Measurements from ENCODE around the gene SLC2A11. TPM values are rescaled to one million over a fixed set of nuclear protein-coding genes. Genes with fewer than 3 reads are reported as not detected.
"Not testable (repeated sequence)": the region's sequence is repeated elsewhere in the genome, so short reads cannot be mapped to it uniquely, and the experiment has no call there.

Gene SLC2A11
- total RNA-seq, 2 donors from 2014 or later, result 6.8 to 12.5 TPM

- H3K4me1 Mint-ChIP-seq (ENCODE audit: low read depth in 2 of 2), result peaks cover 18 to 23% of the 10 kb centered on the region in 2 donors
- peaks cover under 1% of the 10 kb centered on the region for H3K36me3 Mint-ChIP-seq
- H3K9me3 Mint-ChIP-seq, result no peaks in the 10 kb centered on the region
- DNase-seq (ENCODE audit: low spot score), result peak; percentile 97
- H3K4me3 Mint-ChIP-seq, result peak within 1 kb of the TSS; percentile 84
- H3K27ac Mint-ChIP-seq, result peak within 1 kb of the TSS; percentile 92 to 97
- ATAC-seq, result peak; percentile 92 to 95
- no peaks in the 10 kb centered on the region for H3K27me3 Mint-ChIP-seq
Measured at GRCh38 chr22:23893945-23894709, 36.5 kb downstream of the SLC2A11 start, which contains the start of gene MIF. Gene MIF, plus strand, starts transcription at chr22:23894383. Its CDS starts 92 bp downstream, at chr22:23894475.

DNA sequence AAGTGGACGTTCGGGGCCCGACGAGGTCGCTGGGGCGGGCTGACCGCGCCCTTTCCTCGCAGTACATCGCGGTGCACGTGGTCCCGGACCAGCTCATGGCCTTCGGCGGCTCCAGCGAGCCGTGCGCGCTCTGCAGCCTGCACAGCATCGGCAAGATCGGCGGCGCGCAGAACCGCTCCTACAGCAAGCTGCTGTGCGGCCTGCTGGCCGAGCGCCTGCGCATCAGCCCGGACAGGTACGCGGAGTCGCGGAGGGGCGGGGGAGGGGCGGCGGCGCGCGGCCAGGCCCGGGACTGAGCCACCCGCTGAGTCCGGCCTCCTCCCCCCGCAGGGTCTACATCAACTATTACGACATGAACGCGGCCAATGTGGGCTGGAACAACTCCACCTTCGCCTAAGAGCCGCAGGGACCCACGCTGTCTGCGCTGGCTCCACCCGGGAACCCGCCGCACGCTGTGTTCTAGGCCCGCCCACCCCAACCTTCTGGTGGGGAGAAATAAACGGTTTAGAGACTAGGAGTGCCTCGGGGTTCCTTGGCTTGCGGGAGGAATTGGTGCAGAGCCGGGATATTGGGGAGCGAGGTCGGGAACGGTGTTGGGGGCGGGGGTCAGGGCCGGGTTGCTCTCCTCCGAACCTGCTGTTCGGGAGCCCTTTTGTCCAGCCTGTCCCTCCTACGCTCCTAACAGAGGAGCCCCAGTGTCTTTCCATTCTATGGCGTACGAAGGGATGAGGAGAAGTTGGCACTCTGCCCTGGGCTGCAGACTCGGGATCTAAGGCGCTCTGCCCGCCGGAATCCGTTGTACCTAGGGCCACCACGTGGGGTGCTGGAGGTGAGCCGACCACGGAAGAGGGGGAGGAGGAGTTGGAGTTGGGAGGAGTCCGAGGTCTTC is 37.3 kb downstream of the SLC2A11 start:
- Mint-ChIP-seq H3K27me3 (no peaks in the 10 kb centered on the region), H3K9me3 (no peaks in the 10 kb centered on the region), H3K4me3 (peak overlapping the region; percentile 84), H3K36me3 (peaks cover 7% of the 10 kb centered on the region), H3K27ac (peak overlapping the region; percentile 92 to 97), H3K4me1 (ENCODE audit: low read depth in 2 of 2) (peaks cover 18 to 27% of the 10 kb centered on the region in 2 donors)
- DNase-seq (ENCODE audit: low spot score) (peak; percentile 71), ATAC-seq (peak; percentile 53 to 67)

GRCh38 chr22:23895599-23896144 is 38.0 kb downstream of the SLC2A11 start:
- ATAC-seq, result no peak
- peaks cover 2% of the 10 kb centered on the region for H3K9me3 Mint-ChIP-seq
- peak overlapping the region; percentile 92 to 97 for H3K27ac Mint-ChIP-seq
- peaks cover 18 to 27% of the 10 kb centered on the region in 2 donors for H3K4me1 Mint-ChIP-seq (ENCODE audit: low read depth in 2 of 2)
- peaks cover 7% of the 10 kb centered on the region for H3K36me3 Mint-ChIP-seq
- no peak for DNase-seq (ENCODE audit: low spot score)
- no peaks in the 10 kb centered on the region for H3K27me3 Mint-ChIP-seq
- peak overlapping the region; percentile 84 for H3K4me3 Mint-ChIP-seq

GRCh38 chr22:23896166-23896522 is 38.5 kb downstream of the SLC2A11 start:
- Mint-ChIP-seq H3K27me3 (no peaks in the 10 kb centered on the region), H3K36me3 (peaks cover 7% of the 10 kb centered on the region)

DNA sequence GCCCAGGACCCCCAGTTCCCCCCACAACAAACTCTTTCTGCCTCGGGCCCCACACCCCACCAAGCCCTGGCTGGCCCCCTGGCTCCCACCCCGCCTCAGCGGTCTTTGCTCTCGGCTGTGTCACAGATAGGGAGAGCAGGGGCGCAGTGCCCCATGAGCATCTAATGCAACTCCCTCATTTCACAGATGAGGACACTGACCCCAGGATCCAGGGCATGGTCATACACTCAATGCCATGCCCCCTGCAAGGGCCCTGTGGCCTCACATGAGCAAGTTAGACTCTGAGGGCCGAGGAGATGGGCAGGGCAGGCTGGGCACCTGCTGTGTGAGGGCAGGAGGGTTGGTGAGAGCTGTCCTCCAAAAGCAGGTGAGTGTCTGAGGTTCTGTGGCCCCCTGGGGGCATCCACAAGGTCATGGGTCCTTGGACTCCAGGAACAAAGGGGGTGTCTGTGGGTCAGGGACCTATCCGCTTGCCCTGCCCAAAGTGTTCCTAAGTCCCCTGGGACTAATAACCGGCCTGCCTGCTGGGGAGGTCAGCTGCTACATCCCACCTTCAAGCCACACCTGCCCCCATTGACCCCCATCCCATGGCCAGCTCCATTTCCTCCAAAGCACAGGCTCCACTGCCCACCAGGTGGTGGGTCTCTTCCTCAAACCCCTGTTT is 39.0 kb downstream of the SLC2A11 start:
- peak overlapping the region; percentile 46 to 65 for H3K27ac Mint-ChIP-seq
- peaks cover 7% of the 10 kb centered on the region for H3K36me3 Mint-ChIP-seq
- no peak for DNase-seq (ENCODE audit: low spot score)
- H3K9me3 Mint-ChIP-seq, result peaks cover 5% of the 10 kb centered on the region
- H3K27me3 Mint-ChIP-seq, result no peaks in the 10 kb centered on the region
- H3K4me1 Mint-ChIP-seq (ENCODE audit: low read depth in 2 of 2), result peaks cover 18 to 30% of the 10 kb centered on the region in 2 donors
- peak overlapping the region; percentile 68 for H3K4me3 Mint-ChIP-seq
- ATAC-seq, result no peak

More at GRCh38 chr22:23896166-23896522, 38.5 kb downstream of the SLC2A11 start:
- peaks cover 5% of the 10 kb centered on the region for H3K9me3 Mint-ChIP-seq
- peak overlapping the region; percentile 84 for H3K4me3 Mint-ChIP-seq
- peaks cover 18 to 28% of the 10 kb centered on the region in 2 donors for H3K4me1 Mint-ChIP-seq (ENCODE audit: low read depth in 2 of 2)
- H3K27ac Mint-ChIP-seq, result no peak overlapping the region
- no peak for ATAC-seq
- no peak for DNase-seq (ENCODE audit: low spot score)

DNA sequence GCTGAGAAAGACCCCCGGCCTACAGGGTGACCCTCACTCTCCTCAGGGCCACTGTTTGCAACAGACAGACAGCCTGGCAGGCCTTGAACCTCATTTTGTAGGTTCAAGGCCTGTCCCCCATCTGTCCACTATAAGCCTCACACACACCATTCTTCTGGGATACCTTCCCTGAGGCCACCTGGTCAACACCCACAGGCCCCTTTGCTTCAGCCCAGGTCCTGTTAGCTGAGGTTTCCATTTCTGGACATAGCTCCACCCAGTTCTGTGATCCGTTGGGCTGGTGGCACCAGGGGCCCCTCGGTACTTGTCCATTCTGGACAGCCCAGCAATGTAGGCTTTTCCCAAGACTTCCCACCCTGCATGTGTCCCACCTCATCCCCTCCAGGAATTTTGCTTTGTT is 39.6 kb downstream of the SLC2A11 start:
- Mint-ChIP-seq H3K4me1 (ENCODE audit: low read depth in 2 of 2) (peaks cover 15 to 26% of the 10 kb centered on the region in 2 donors), H3K9me3 (peaks cover 5% of the 10 kb centered on the region), H3K27me3 (no peaks in the 10 kb centered on the region), H3K36me3 (peaks cover 7% of the 10 kb centered on the region), H3K27ac (peak overlapping the region; percentile 46 to 65), H3K4me3 (peak overlapping the region; percentile 68)
- no peak for ATAC-seq
- no peak for DNase-seq (ENCODE audit: low spot score)

DNA sequence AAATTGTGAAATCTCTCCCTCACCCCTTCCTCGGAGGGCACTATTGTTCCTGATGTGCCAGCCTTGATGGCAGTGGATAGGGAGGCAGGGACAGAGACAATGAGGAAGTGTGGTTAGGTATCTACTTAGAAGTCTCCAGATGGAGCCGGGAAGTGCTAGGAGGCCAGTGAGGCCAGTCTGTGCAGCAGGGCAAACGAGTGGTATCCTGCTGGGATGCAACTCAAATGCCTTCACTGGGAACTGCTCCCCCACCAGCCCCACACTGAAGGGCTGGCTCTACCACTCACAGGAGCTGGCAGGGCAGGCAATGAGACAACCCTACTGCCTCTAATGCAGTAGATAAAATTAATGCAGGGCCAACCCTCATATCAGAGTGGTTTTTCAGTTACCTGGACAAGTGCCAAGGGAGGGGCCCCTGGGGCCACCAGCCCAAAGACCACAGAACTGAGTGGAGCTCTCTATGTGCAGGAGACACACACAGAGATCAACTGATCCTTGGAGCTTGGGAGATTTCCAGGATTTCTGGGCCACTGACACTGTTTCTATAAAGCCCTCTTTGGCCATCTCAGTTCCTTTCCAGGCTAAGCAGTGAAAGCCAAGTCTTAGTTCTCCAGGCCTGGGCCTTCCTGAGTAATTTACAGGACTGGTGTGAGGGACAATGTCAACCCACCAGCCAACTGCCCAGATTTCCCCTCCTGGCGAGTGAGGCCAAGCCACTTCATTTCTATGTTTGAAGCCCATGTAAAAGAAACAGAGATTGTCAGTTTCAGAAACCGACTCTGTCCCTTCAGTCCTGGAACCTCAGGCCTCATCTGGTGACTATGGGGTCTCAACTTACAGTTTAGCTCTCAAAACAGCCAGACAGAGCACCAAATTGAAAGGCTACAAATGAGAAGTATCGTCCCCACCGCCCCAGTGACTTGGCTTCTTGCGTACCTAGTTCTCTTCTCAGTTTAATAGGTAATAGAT is 40.6 kb downstream of the SLC2A11 start:
- H3K4me3 Mint-ChIP-seq, result no peak overlapping the region
- H3K27me3 Mint-ChIP-seq, result no peaks in the 10 kb centered on the region
- DNase-seq (ENCODE audit: low spot score) (no peak), ATAC-seq (no peak)
- peaks cover 7 to 20% of the 10 kb centered on the region in 2 donors for H3K4me1 Mint-ChIP-seq (ENCODE audit: low read depth in 2 of 2)
- H3K27ac Mint-ChIP-seq, result no peak overlapping the region
- peaks cover 5% of the 10 kb centered on the region for H3K9me3 Mint-ChIP-seq
- peaks cover 7% of the 10 kb centered on the region for H3K36me3 Mint-ChIP-seq

GRCh38 chr22:23899042-23899745 is 41.5 kb downstream of the SLC2A11 start:
- Mint-ChIP-seq H3K36me3 (peaks cover 7% of the 10 kb centered on the region), H3K4me3 (no peak overlapping the region), H3K27ac (peak overlapping the region; percentile 8), H3K9me3 (peaks cover 5% of the 10 kb centered on the region), H3K27me3 (no peaks in the 10 kb centered on the region), H3K4me1 (ENCODE audit: low read depth in 2 of 2) (peaks cover 0 to 13% of the 10 kb centered on the region in 2 donors)
- DNase-seq (ENCODE audit: low spot score) (no peak), ATAC-seq (no peak)

- H3K4me1 Mint-ChIP-seq (ENCODE audit: low read depth in 2 of 2), result peaks cover 0 to 19% of the 10 kb centered on the region in 2 donors
- not testable (repeated sequence) for DNase-seq (ENCODE audit: low spot score); H3K27ac Mint-ChIP-seq; H3K9me3 Mint-ChIP-seq; ATAC-seq; H3K27me3 Mint-ChIP-seq; H3K36me3 Mint-ChIP-seq; H3K4me3 Mint-ChIP-seq
Measured at GRCh38 chr22:23900227-23900626, 42.6 kb downstream of the SLC2A11 start.

DNA sequence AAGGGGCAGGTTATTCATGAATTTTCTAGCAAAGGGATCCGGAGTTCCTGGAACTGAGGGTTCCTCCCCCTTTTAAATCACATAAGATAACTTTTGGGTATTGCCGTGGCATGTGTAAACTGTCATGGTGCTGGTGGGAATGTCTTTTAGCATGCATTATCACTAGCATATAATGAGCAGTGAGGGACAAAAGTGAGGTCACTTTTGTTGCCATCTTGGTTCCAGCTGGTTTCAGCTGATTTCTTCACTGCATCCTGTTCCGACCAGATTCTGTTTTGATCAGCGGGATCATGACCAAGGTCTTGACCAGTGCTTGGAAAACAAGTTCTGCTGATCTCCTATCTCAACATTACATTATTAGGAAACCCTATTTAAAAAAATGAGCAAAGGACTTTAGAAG is 43.9 kb downstream of the SLC2A11 start:
- H3K27me3 Mint-ChIP-seq, result peaks cover 0 to 6% of the 10 kb centered on the region in 2 donors
- peaks cover 0 to 16% of the 10 kb centered on the region in 2 donors for H3K4me1 Mint-ChIP-seq (ENCODE audit: low read depth in 2 of 2)
- H3K4me3 Mint-ChIP-seq, result no peak overlapping the region
- no peak for ATAC-seq
- H3K36me3 Mint-ChIP-seq, result peaks cover 7% of the 10 kb centered on the region
- DNase-seq (ENCODE audit: low spot score), result no peak
- H3K9me3 Mint-ChIP-seq, result peaks cover 5% of the 10 kb centered on the region
- no peak overlapping the region for H3K27ac Mint-ChIP-seq

- peak overlapping the region in 1 of 2 donors; percentile 1 for H3K27ac Mint-ChIP-seq
- peaks cover 5% of the 10 kb centered on the region for H3K9me3 Mint-ChIP-seq
- DNase-seq (ENCODE audit: low spot score), result no peak
- peaks cover 0 to 12% of the 10 kb centered on the region in 2 donors for H3K4me1 Mint-ChIP-seq (ENCODE audit: low read depth in 2 of 2)
- H3K27me3 Mint-ChIP-seq, result peaks cover 0 to 6% of the 10 kb centered on the region in 2 donors
- H3K36me3 Mint-ChIP-seq, result peaks cover 7% of the 10 kb centered on the region
- no peak overlapping the region for H3K4me3 Mint-ChIP-seq
- ATAC-seq, result no peak
Measured at GRCh38 chr22:23903328-23903971, 45.8 kb downstream of the SLC2A11 start.
